Measurements from ENCODE around the gene SV2A. TPM values are rescaled to one million over a fixed set of nuclear protein-coding genes. Genes with fewer than 3 reads are reported as not detected.
A peak's percentile ranks its signal among the peaks of the same experiment; 100 is the strongest.

SV2A gene
- total RNA-seq, 1 donor from 2014 or later = 1.7 TPM

DNA sequence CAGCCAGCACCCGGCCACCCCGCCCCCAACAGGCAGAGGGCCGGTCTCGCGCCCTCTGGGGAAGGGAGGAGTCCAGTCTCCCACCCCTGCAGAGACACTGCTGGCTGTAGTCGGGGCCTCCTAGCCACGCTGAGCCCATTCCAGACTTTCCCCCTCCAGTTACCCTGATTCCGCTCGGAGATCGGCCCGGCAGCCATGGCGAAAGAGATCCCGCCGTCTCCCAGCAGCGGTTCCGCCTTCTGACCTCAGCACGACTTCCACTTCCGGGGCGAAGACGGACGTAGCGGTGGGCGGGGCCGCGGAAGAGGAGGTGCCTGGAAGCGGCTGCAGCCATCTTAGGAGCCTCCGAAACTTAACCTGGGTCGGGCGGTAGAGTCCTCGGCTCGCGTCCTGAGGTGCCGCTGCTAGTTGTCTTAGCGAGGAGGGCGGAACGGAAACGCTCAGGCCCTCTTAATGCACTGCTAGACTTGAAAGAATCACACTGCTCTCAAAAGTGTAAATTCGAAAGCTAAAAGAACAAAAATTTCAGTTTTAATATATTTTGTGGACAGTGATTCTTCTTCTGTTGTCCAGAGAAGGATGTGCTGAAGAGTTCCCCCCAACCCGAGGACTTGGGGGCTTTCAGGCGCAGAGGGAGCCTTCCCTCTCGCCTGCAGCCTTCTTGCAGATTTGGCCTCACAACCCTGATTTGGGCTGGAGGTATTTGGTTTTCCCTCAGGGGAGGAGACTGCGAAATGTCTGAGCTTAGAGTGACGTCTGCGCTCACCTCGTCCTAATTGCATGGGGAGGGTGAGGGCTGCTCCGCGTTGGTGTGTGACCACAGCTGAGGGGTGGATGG is 10.1 kb upstream of the SV2A start, which contains the start of gene SF3B4:
Gene SF3B4, minus strand, starts transcription at position 241 of the 838 bp plus-strand sequence. Its CDS starts 44 bp downstream, at position 197.
- H3K36me3 ChIP-seq = peaks cover 38% of the 10 kb centered on the region
- DNase-seq (peak; percentile 98), ATAC-seq (peak; percentile 97)
- no peaks in the 10 kb centered on the region for H3K27me3 ChIP-seq
- H3K4me1 ChIP-seq = peaks cover 22% of the 10 kb centered on the region
- H3K4me3 ChIP-seq = peak within 1 kb of the TSS; percentile 69
- intact Hi-C loops (cut with DNase I) = no loop called here
- peak within 1 kb of the TSS; percentile 92 for H3K27ac ChIP-seq
- no peaks in the 10 kb centered on the region for H3K9me3 ChIP-seq
- TF ChIP-seq, protein P1, sequence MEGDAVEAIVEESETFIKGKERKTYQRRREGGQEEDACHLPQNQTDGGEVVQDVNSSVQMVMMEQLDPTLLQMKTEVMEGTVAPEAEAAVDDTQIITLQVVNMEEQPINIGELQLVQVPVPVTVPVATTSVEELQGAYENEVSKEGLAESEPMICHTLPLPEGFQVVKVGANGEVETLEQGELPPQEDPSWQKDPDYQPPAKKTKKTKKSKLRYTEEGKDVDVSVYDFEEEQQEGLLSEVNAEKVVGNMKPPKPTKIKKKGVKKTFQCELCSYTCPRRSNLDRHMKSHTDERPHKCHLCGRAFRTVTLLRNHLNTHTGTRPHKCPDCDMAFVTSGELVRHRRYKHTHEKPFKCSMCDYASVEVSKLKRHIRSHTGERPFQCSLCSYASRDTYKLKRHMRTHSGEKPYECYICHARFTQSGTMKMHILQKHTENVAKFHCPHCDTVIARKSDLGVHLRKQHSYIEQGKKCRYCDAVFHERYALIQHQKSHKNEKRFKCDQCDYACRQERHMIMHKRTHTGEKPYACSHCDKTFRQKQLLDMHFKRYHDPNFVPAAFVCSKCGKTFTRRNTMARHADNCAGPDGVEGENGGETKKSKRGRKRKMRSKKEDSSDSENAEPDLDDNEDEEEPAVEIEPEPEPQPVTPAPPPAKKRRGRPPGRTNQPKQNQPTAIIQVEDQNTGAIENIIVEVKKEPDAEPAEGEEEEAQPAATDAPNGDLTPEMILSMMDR (IDR thresholded peaks at IDR 0.05) = no peak

DNA sequence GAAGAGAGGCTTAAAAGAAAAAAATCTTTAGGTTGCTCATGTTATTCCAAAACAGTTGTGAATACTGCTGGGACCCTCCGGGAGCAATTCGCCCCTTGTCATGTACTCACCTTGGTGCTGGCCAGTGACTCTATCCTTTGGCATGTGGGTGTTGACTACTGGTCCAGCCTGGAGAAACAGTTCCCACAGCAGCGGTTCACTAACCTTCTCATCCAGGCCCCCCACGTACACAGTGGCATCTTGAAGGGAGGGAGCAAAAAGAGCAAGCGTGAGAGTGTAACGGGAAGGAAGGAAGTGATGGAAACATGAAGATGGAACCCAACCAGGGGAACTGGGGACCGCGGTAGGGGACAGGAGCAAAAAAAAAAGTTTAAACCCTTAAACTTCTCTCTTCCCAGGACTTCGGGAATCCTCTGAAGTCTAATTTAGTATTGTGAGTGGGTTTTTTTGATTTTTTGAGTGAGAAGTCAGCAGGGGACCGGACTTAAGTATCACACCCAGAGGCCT is 9.5 kb upstream of the SV2A start:
- H3K4me3 ChIP-seq = peak overlapping the region; percentile 69

GRCh38 chr1:149926296-149926695 is 8.7 kb upstream of the SV2A start:
- intact Hi-C loops (cut with DNase I) = no loop called here
- peaks cover 22% of the 10 kb centered on the region for H3K4me1 ChIP-seq
- DNase-seq = no peak
- no peak for ATAC-seq
- peak overlapping the region; percentile 69 for H3K4me3 ChIP-seq
- H3K27ac ChIP-seq = no peak overlapping the region
- no peaks in the 10 kb centered on the region for H3K9me3 ChIP-seq
- H3K27me3 ChIP-seq = no peaks in the 10 kb centered on the region
- TF ChIP-seq, protein P1 (IDR thresholded peaks at IDR 0.05) = no peak
- H3K36me3 ChIP-seq = peaks cover 43% of the 10 kb centered on the region

More for the DNA sequence above, 9.5 kb upstream of the SV2A start:
- intact Hi-C loops (cut with DNase I) = no loop called here
- TF ChIP-seq, protein P1 (IDR thresholded peaks at IDR 0.05) = no peak
- DNase-seq (no peak), ATAC-seq (no peak)
- H3K27ac ChIP-seq = peak overlapping the region; percentile 92
- peaks cover 22% of the 10 kb centered on the region for H3K4me1 ChIP-seq
- H3K36me3 ChIP-seq = peaks cover 43% of the 10 kb centered on the region
- no peaks in the 10 kb centered on the region for H3K9me3 ChIP-seq
- no peaks in the 10 kb centered on the region for H3K27me3 ChIP-seq

GRCh38 chr1:149925751-149926150 is 8.1 kb upstream of the SV2A start:
- no peak for ATAC-seq
- Histone ChIP-seq H3K36me3 (peaks cover 43% of the 10 kb centered on the region), H3K4me1 (peaks cover 22% of the 10 kb centered on the region), H3K27me3 (no peaks in the 10 kb centered on the region), H3K4me3 (no peak overlapping the region), H3K9me3 (no peaks in the 10 kb centered on the region), H3K27ac (no peak overlapping the region)
- no peak for DNase-seq
- TF ChIP-seq, protein P1 (IDR thresholded peaks at IDR 0.05) = no peak
- intact Hi-C loops (cut with DNase I) = no loop called here

DNA sequence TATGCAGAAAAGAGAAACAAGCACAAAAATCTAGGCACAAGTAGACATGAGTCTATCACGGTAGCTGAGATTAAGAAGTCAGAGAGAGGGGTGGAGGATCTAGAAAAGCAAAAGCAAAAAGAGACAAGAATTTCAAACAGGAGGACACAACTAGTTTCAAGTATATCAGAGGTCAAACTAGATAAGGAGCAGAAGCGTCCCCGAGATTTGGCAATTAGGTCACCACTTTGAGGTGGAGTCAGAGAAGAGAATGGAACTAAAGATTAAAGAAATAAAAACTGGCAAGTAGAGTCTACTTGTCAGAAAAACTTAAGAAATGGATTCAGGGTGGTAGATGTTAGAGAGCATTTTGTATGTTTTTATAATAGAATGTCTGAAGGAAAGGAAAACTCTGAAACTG is 7.7 kb upstream of the SV2A start:
- H3K4me1 ChIP-seq = peaks cover 22% of the 10 kb centered on the region
- no peak for ATAC-seq
- TF ChIP-seq, protein P1 (IDR thresholded peaks at IDR 0.05) = no peak
- DNase-seq = no peak
- H3K27me3 ChIP-seq = no peaks in the 10 kb centered on the region
- peaks cover 43% of the 10 kb centered on the region for H3K36me3 ChIP-seq
- intact Hi-C loops (cut with DNase I) = no loop called here
- H3K27ac ChIP-seq = no peak overlapping the region
- H3K9me3 ChIP-seq = no peaks in the 10 kb centered on the region
- no peak overlapping the region for H3K4me3 ChIP-seq
